Measurements from ENCODE around the gene MAP2K7.

GRCh38 chr19:7910321-7911161, 6.9 kb downstream of the MAP2K7 start:
- no peak for TF ChIP-seq POLR2A (IDR thresholded peaks at IDR 0.05)
- no peak for TF ChIP-seq CTCF (IDR thresholded peaks at IDR 0.05)

All from transverse colon (tissue), 3 donors.